BJ (cell line): ENCODE data around the gene CRYAA. TPM values are rescaled to one million over a fixed set of nuclear protein-coding genes. Genes with fewer than 3 reads are reported as not detected.
"Not testable (repeated sequence)": the region's sequence is repeated elsewhere in the genome, so short reads cannot be mapped to it uniquely, and the experiment has no call there.

Experiments
- CTCF ChIA-PET: fragments of 350-600 bp; formaldehyde crosslinking; extraction: SDS; loops from one replicate; lab custom pipeline; 2021; ENCODE audit warnings: antibody characterized with exemption, inconsistent platforms; lab: Yijun Ruan, JAX
- POLR2A ChIA-PET: fragments of 300-600 bp; sonication (Branson Sonifier 250); formaldehyde crosslinking; extraction: SDS; loops from one replicate; lab custom pipeline; 2021; ENCODE audit warnings: antibody characterized with exemption; lab: Charles Lee
- DNase-seq: peaks from one replicate; pipeline ENCODE4 v3.0.0-alpha.2; 2011; ENCODE audit warnings: low read depth
- H3K27me3 ChIP-seq: 2 replicates; pipeline ENCODE4 v1.6.0; 2011; ENCODE audit warnings: low read length; ENCODE audit not compliant: control insufficient read depth, insufficient read depth
- H3K36me3 ChIP-seq: 2 replicates; pipeline ENCODE4 v1.5.1; 2011; ENCODE audit warnings: low read length; ENCODE audit not compliant: control insufficient read depth, insufficient read depth
- H3K4me3 ChIP-seq: 2 replicates; pipeline ENCODE4 v1.5.1; 2011; ENCODE audit warnings: low read depth, mild to moderate bottlenecking, control low read depth, low read length
- polyA minus RNA-seq: library from RNA; depleted of rRNA, polyadenylated mRNA; stranded (reverse); fragments of >200 nt; gene quantifications from 2 replicates; pipeline ENCODE4 v1.2.3, GENCODE V29; 2011; rRNA and poly(A)+ RNA removed
- polyA plus RNA-seq: library from polyadenylated mRNA; depleted of rRNA; stranded (reverse); fragments of >200 nt; gene quantifications from 2 replicates; pipeline ENCODE4 v1.2.3, GENCODE V29; 2011; rRNA removed

CRYAA gene, protein sequence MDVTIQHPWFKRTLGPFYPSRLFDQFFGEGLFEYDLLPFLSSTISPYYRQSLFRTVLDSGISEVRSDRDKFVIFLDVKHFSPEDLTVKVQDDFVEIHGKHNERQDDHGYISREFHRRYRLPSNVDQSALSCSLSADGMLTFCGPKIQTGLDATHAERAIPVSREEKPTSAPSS
- not detected in 2 replicates for polyA plus RNA-seq
- not detected in 2 replicates for polyA minus RNA-seq

- POLR2A ChIA-PET, DNase-seq, CTCF ChIA-PET, H3K4me3 ChIP-seq, H3K27me3 ChIP-seq, H3K36me3 ChIP-seq: not testable (repeated sequence)
These were observed at the start of gene CRYAA for GRCh38 chr21:43168708-43169107. TSS of gene CRYAA (plus strand) at chr21:43169008. CDS start at chr21:43169100, 92 bp downstream.

DNA sequence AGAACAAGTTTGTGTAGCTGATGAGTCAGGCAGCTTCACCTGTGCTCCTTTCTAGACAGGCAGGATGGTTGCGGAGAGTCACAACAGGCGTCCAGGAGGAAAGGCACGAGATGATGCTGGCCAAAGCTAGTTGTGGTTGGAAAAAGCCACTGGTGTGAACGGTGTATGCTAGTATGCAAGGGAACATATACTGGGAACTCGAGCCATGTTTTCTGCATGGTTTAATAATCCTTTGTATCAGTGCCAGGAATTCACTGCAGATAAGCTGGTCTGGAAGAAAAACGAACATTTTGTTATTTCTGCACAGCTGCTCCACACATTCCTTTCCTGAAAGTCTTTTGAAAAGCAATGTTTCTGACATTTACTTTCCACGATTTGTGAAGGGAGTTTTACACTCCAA is 38.7 kb upstream of the CRYAA start:
- H3K27me3 ChIP-seq, CTCF ChIA-PET, H3K4me3 ChIP-seq, H3K36me3 ChIP-seq, DNase-seq, POLR2A ChIA-PET: not testable (repeated sequence)

GRCh38 chr21:43134520-43134919 is 34.3 kb upstream of the CRYAA start:
- DNase-seq, H3K27me3 ChIP-seq, H3K36me3 ChIP-seq, CTCF ChIA-PET, POLR2A ChIA-PET, H3K4me3 ChIP-seq: not testable (repeated sequence)

DNA sequence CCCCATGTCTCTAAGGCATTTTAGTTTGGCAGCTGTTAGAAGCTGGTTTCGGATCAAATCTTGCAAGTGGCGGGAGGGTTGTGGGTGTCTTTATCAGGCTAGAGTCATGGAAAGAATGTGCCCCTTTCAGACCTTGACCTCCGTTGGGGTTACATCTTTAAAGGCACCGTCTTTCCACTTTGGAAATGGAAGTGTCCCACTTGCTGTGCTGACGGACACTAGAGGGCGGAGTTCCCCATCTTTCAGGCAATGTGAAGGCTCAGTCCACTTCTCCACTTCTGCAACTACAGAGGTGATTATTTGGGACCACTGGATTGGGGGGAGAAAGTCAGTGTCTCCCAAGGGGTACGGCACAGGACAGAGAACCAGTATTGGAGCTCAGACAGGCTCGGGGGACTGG is 29.9 kb upstream of the CRYAA start:
- DNase-seq, H3K36me3 ChIP-seq, H3K27me3 ChIP-seq, CTCF ChIA-PET, POLR2A ChIA-PET, H3K4me3 ChIP-seq: not testable (repeated sequence)

DNA sequence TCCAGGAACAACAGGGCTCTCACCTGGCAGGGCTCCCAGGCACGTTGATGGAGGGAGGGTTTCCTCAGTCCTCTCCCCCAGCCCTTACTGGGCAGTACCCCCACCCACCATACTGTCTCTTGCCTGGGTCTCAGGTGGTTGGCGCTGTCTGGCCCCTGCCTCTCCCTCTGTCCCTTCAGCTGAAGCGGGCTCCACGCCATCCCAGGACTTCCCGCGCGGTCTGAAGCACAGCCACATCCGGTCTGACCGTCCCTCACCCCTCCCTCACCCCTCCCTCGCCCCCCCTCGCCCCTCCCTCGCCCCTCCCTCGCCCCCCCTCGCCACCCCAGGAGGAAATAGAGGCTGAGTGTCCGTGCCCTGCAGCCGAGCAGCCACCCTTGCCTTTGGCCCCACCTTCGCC is 27.4 kb upstream of the CRYAA start:
- DNase-seq, H3K27me3 ChIP-seq, POLR2A ChIA-PET, H3K36me3 ChIP-seq, H3K4me3 ChIP-seq, CTCF ChIA-PET: not testable (repeated sequence)

DNA sequence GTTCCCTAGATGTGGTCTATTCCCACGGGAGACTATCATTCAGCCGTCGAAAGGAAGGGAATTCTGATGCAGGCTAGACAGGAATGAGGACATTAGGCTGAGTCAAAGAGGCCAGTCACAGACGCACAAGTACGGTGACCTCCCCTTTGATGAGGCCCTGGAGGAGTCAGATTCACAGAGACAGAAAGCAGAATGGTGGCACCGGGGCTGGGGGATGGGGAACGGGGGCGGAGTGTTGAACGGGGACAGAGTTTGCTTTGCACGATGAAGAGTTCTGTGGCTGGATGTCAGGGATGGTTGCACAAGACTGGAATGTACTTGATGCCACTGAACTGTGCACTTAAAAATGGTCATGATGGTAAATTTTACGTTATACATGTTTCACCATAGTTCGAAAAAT is 22.2 kb upstream of the CRYAA start:
- CTCF ChIA-PET, DNase-seq, POLR2A ChIA-PET: not testable (repeated sequence)

DNA sequence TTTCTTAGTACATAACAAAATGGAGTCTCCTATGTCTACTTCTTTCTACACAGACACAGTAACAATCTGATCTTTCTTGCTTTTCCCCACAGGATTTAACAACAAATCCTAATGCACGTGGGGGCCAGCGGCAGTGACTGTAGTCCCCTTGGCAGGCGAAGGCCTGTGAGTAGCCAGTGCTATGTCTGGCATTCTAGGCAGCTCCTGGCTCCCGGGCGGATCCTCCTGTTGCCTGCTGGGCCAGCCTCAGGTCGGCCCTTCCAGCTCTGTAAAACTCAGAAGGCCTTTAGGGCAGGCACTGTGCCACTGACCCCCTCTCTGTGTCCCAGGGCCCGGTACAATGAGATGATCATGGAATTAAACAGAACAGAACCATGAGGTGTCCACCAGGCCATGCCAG is 20.8 kb upstream of the CRYAA start:
- H3K4me3 ChIP-seq, CTCF ChIA-PET, H3K36me3 ChIP-seq, H3K27me3 ChIP-seq, POLR2A ChIA-PET, DNase-seq: not testable (repeated sequence)

More for the DNA sequence above, 22.2 kb upstream of the CRYAA start:
- H3K27me3 ChIP-seq, H3K4me3 ChIP-seq, H3K36me3 ChIP-seq: not testable (repeated sequence)

DNA sequence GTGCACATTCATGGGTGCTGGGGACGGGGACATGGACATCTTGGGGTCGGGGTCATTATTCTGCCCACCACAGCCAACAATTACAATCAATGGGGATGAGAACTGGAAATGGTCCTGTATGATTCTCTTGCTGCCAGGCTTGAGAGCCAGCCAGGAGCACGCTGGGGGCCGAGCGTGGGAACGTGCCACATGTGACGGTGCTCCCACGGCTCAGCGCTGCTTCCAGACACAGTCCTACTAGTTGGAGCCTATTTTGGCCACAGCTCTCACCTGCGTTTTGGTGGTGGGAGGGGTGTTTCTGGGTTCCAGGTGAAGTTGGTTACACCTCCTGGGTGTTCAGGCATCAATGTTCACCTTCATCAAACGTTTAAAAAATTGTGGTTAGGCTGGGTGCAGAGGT is 19.5 kb upstream of the CRYAA start:
- H3K27me3 ChIP-seq, CTCF ChIA-PET, POLR2A ChIA-PET, H3K36me3 ChIP-seq, H3K4me3 ChIP-seq, DNase-seq: not testable (repeated sequence)

- H3K4me3 ChIP-seq, DNase-seq, H3K27me3 ChIP-seq, CTCF ChIA-PET, POLR2A ChIA-PET, H3K36me3 ChIP-seq: not testable (repeated sequence)
These were observed 15.2 kb upstream of the CRYAA start for GRCh38 chr21:43153601-43154000.

- POLR2A ChIA-PET, CTCF ChIA-PET, DNase-seq, H3K4me3 ChIP-seq, H3K36me3 ChIP-seq, H3K27me3 ChIP-seq: not testable (repeated sequence)
These were observed 9.3 kb upstream of the CRYAA start for GRCh38 chr21:43159279-43160175.

GRCh38 chr21:43161826-43162707 is 6.7 kb upstream of the CRYAA start:
- H3K36me3 ChIP-seq, H3K27me3 ChIP-seq, CTCF ChIA-PET, DNase-seq, POLR2A ChIA-PET, H3K4me3 ChIP-seq: not testable (repeated sequence)

DNA sequence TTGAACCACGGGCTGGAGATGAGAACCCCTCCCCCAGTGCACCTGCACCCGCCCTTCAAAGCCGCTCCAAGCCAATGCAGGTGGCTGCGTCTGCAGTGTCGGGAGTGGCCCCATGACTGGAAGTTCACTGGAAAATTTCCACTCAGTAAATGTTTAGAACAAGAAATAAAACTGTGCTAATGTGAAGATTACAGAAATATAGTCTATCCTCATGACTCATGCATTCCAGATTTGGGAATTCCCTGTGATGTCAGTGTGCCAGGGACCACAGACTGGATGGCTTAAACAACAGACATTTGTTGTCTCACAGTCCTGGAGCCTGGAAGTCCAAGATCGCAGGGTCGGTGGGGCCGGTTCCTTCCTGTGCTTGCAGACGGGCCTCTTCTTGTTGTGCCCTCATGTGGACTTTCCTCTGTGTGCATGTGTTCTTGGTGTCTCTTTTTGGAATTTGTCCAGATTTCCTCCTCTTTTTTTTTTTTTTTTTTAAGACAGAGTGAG is 6.1 kb upstream of the CRYAA start:
- DNase-seq, H3K4me3 ChIP-seq, H3K27me3 ChIP-seq, CTCF ChIA-PET, POLR2A ChIA-PET, H3K36me3 ChIP-seq: not testable (repeated sequence)
